Measurements from ENCODE around the gene CIRBP. TPM values are rescaled to one million over a fixed set of nuclear protein-coding genes. Genes with fewer than 3 reads are reported as not detected.
A peak's percentile ranks its signal among the peaks of the same experiment; 100 is the strongest.

Gene CIRBP
- total and polyA plus RNA-seq, 2 of the 13 experiments (the other 11 are each of a cell fraction or from before 2014, with no cell fraction given) = 133 to 140 TPM

- TF ChIP-seq PATZ1 (CRISPR knock-in tag; IDR thresholded peaks at IDR 0.05) (peak; percentile 96), HNF4A (CRISPR knock-in tag; IDR thresholded peaks at IDR 0.05) (peak; percentile 75), ZNF678 (CRISPR knock-in tag; IDR thresholded peaks at IDR 0.05) (no peak), NR2F6 (IDR thresholded peaks at IDR 0.05) (no peak), NR2F6 (CRISPR knock-in tag; IDR thresholded peaks at IDR 0.05) (peak; percentile 71), NFKB2 (CRISPR knock-in tag; IDR thresholded peaks at IDR 0.05; ENCODE audit: borderline replicate concordance) (peak; percentile 33; the same call in 1 of the 2 replicates), ZNF570 (CRISPR knock-in tag; IDR thresholded peaks at IDR 0.05; ENCODE audit: borderline replicate concordance) (no peak), ZSCAN21 (CRISPR knock-in tag; IDR thresholded peaks at IDR 0.05; ENCODE audit: borderline replicate concordance) (0 out of 2 replicates have a peak, but pooled peaks have one; percentile 19), POLR2G (IDR thresholded peaks at IDR 0.05; ENCODE audit: low read depth, low read length) (peak; percentile 70), MIXL1 (CRISPR knock-in tag; IDR thresholded peaks at IDR 0.05) (no peak), ZNF609 (CRISPR knock-in tag; IDR thresholded peaks at IDR 0.05; ENCODE audit: borderline replicate concordance) (no peak), RXRA (CRISPR knock-in tag; IDR thresholded peaks at IDR 0.05) (peak; percentile 56), SIX4 (CRISPR knock-in tag; IDR thresholded peaks at IDR 0.05) (peak; percentile 63; the same call in 1 of the 2 replicates), ZNF3 (CRISPR knock-in tag; IDR thresholded peaks at IDR 0.05) (no peak), ESRRA (CRISPR knock-in tag; IDR thresholded peaks at IDR 0.05; ENCODE audit: low read depth) (peak; percentile 56; the same call in 1 of the 2 replicates), PHF5A (CRISPR knock-in tag; IDR thresholded peaks at IDR 0.05; ENCODE audit: low read depth, unreplicated experiment) (peak; percentile 11), MEIS1 (CRISPR knock-in tag; IDR thresholded peaks at IDR 0.05; ENCODE audit: borderline replicate concordance) (no peak), SAP130 (CRISPR knock-in tag; IDR thresholded peaks at IDR 0.05; ENCODE audit: low read depth) (peak; percentile 47; the same call in 1 of the 2 replicates), GMEB2 (CRISPR knock-in tag; IDR thresholded peaks at IDR 0.05; ENCODE audit: low read depth) (no peak), HDAC2 (CRISPR knock-in tag; IDR thresholded peaks at IDR 0.05) (no peak; the same call in 1 of the 2 replicates), ZNF652 (CRISPR knock-in tag; IDR thresholded peaks at IDR 0.05; ENCODE audit: borderline replicate concordance, low read depth) (0 out of 2 replicates have a peak, but pooled peaks have one; percentile 26), ZNF691 (CRISPR knock-in tag; IDR thresholded peaks at IDR 0.05; ENCODE audit: borderline replicate concordance, low read depth) (0 out of 2 replicates have a peak, but pooled peaks have one; percentile 8)
These were observed 23.5 kb upstream of the CIRBP start (continued) for GRCh38 chr19:1245494-1246264.

All from HepG2 (cell line).